GM12864 (cell line): ENCODE measurements around the gene GALNT17.
"Not testable (repeated sequence)": the region's sequence is repeated elsewhere in the genome, so short reads cannot be mapped to it uniquely, and the experiment has no call there.

Source experiments
- DNase-seq: peaks from one replicate; pipeline ENCODE4 v3.0.0-alpha.2; 2011; ENCODE audit warnings: low read depth
- H3K4me3 ChIP-seq: 2 replicates; pipeline ENCODE4 v1.5.1; 2011; ENCODE audit warnings: mild to moderate bottlenecking, low read depth, low read length, control low read depth
- TF ChIP-seq, protein P1 (sequence below): IDR thresholded peaks from 2 replicates; pipeline ENCODE4 v1.5.1; 2011; ENCODE audit warnings: low read depth, mild to moderate bottlenecking, moderate library complexity, low read length, control low read depth, inconsistent platforms; ENCODE audit errors: missing control alignments

Gene GALNT17

GRCh38 chr7:71210220-71210619, 78.3 kb downstream of the GALNT17 start:
- no peak overlapping the region for H3K4me3 ChIP-seq
- TF ChIP-seq, protein P1, sequence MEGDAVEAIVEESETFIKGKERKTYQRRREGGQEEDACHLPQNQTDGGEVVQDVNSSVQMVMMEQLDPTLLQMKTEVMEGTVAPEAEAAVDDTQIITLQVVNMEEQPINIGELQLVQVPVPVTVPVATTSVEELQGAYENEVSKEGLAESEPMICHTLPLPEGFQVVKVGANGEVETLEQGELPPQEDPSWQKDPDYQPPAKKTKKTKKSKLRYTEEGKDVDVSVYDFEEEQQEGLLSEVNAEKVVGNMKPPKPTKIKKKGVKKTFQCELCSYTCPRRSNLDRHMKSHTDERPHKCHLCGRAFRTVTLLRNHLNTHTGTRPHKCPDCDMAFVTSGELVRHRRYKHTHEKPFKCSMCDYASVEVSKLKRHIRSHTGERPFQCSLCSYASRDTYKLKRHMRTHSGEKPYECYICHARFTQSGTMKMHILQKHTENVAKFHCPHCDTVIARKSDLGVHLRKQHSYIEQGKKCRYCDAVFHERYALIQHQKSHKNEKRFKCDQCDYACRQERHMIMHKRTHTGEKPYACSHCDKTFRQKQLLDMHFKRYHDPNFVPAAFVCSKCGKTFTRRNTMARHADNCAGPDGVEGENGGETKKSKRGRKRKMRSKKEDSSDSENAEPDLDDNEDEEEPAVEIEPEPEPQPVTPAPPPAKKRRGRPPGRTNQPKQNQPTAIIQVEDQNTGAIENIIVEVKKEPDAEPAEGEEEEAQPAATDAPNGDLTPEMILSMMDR, result no peak
- DNase-seq, result no peak

DNA sequence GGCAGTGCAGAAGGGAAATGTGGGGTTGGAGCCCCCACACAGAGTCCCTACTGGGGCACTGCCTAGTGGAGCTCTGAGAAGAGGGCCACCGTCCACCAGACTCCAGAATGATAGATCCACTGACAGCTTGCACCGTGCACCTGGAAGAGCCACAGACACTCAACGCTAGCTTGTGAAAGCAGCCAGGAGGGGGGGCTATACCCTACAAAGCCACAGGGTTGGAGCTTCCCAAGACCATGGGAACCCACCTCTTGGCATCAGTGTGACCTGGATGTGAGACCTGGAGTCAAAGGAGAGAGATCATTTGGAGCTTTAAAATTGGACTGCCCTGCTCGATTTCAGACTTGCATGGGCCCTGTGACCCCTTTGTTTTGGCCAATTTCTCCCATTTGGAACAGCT, 80.5 kb downstream of the GALNT17 start:
- not testable (repeated sequence) for DNase-seq, H3K4me3 ChIP-seq

DNA sequence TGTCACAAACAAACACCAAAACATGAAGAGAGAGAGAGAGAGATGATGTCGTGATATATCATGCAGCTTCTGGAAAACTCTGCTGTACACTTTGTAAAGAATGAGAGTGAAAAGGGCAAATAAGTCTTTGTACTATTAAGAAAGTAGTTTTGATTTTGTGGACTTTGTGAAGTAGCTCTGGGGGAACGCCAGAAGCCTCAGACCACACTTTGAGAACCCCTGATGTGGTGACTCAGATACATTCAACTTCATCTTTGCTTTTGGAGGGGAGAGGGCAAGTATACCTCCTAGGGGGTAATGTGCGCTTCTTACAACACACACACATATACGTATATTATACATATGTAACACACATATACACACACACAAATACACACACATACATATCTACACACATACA, 84.3 kb downstream of the GALNT17 start:
- DNase-seq, result no peak
- TF ChIP-seq, protein P1, result no peak
- H3K4me3 ChIP-seq, result no peak overlapping the region

DNA sequence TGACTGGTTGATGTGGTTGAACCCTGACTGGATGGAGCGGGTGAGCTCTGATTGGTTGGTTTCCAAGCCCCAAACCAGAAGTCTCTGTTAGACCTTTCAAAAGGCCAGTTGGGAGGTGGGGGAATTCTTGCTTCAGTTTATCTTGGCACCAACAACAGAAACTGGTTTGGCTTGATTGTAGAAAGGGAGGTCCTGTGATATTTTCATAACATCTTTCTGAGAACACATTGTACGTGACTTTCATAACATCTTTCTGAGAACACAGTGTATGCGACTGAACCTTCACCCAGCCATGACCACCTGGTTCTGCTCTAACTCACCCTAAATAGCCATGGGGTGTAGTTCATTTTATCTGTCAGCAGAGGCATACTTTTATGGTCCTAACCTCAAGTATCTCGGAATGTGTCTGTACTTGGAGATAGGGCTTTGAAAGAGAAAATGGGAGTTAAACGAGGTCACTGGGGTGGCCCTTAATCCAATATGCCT, 88.3 kb downstream of the GALNT17 start:
- no peak overlapping the region for H3K4me3 ChIP-seq
- TF ChIP-seq, protein P1, result no peak
- no peak for DNase-seq

- TF ChIP-seq, protein P1, result no peak
These were observed 89.1 kb downstream of the GALNT17 start for GRCh38 chr7:71221049-71221448.

DNA sequence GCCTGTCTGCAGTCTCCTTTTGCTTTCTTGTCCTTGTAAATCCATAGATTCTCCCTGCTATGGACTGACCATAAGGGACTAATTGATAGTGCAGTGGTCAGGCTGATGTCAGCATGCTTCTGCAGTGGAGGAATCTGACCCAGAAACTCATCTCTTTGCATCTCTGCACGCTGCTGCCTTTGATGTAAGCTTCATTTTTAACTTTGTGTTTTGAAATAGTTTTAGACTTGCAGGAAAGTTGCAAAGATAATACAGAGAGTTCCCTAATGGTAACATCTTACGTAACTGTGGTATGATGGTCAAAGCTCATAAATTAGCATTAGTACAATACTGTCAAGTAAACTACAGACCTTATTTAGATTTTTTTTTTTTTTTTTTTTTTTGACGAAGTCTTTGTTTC, 89.6 kb downstream of the GALNT17 start:
- no peak for DNase-seq
- TF ChIP-seq, protein P1, result no peak
- no peak overlapping the region for H3K4me3 ChIP-seq

More at GRCh38 chr7:71221049-71221448, 89.1 kb downstream of the GALNT17 start:
- H3K4me3 ChIP-seq, result no peak overlapping the region
- no peak for DNase-seq

- no peak overlapping the region for H3K4me3 ChIP-seq
- TF ChIP-seq, protein P1, result no peak
- DNase-seq, result no peak
These were observed 95.2 kb downstream of the GALNT17 start for GRCh38 chr7:71227126-71227525.
